SK-N-MC (cell line): ENCODE measurements around the gene RNU1-1.
"Not testable (repeated sequence)": the region's sequence is repeated elsewhere in the genome, so short reads cannot be mapped to it uniquely, and the experiment has no call there.

ENCODE experiments used
- DNase-seq: peaks from one replicate; pipeline ENCODE4 v3.0.0-alpha.2; 2011; ENCODE audit warnings: low read depth, low spot score
- H3K27ac ChIP-seq: fragments of 200-600 bp; sonication (generic); 2 replicates; pipeline ENCODE4 v1.5.1; 2016; ENCODE audit warnings: mixed run types
- H3K36me3 ChIP-seq: fragments of 200-600 bp; sonication (generic); 2 replicates; pipeline ENCODE4 v1.6.1; 2017; ENCODE audit warnings: antibody characterized with exemption, low read length, mixed read lengths; ENCODE audit not compliant: insufficient read depth
- H3K4me3 ChIP-seq: fragments of 200-600 bp; sonication (generic); 2 replicates; pipeline ENCODE4 v1.5.1; 2016
- H3K9ac ChIP-seq: fragments of 200-600 bp; sonication (generic); 2 replicates; pipeline ENCODE4 v1.8.0; 2017; ENCODE audit warnings: mixed run types, mixed read lengths; ENCODE audit not compliant: insufficient read length
- H3K9me3 ChIP-seq: fragments of 200-600 bp; sonication (generic); 2 replicates; pipeline ENCODE4 v1.6.1; 2017; ENCODE audit warnings: low read depth, mild to moderate bottlenecking, antibody characterized with exemption, low read length, moderate library complexity, mixed read lengths
- EZH2 ChIP-seq: fragments of 200-600 bp; sonication (generic); IDR thresholded peaks from one replicate; pipeline ENCODE4 v1.6.1; 2017; ENCODE audit warnings: antibody characterized with exemption
- FOXP2 ChIP-seq: optimal IDR thresholded peaks from 2 replicates; pipeline ENCODE3; 2011; ENCODE audit warnings: mild to moderate bottlenecking, moderate library complexity; ENCODE audit not compliant: insufficient read depth; ENCODE audit errors: extremely low read length, control extremely low read depth
- POLR2AphosphoS5 ChIP-seq: IDR thresholded peaks from 2 replicates; pipeline ENCODE4 v1.6.1; 2012; ENCODE audit warnings: mild to moderate bottlenecking, low read depth, low read length, borderline replicate concordance

The RNU1-1 gene

DNA sequence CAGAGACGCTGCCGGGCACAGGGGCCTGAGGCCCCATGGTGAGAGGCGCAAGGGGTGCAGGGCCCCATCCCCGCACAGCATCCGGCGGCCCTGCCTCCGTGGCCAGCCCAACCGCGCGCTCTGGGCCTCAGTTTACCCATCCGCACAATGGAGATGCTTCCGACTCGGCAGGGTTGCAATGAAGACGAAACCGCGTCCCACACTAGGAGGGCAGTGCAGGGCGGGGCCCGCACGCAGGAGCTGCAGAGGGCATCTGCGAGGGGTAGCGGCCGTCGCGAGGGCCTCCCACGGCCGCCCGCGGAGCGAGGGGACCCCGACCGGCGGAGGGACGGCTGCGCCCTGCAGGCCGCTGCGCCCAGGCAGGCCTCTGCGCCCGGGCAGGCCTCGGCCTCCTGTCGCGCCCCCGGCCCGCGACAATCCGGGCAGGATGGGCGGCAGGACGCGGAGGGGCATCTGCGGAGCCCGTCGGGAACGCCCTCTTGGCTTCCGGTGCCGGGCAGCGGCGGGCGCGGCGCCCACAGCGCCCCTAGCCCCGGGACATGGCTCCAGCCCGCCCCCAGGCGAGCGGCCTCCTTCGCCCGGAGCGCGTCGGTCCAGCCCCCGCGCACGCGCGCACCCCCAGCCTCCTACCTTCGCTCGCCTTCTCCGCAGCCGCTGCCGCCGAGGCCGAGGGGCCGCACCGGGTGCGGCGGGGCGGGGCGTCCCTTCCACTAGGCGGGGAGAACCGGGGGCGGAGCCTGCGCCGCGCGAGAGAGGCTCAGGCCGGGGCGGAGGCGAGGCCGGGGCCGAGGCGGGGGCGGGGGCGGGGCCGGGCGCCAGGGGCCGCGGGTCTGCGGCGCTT is 15.3 kb downstream of the RNU1-1 start:
- DNase-seq = no peak
- peak overlapping the region; percentile 76 for H3K9ac ChIP-seq
- no peaks in the 10 kb centered on the region for H3K9me3 ChIP-seq
- peak overlapping the region; percentile 92 for H3K4me3 ChIP-seq
- TF ChIP-seq POLR2AphosphoS5 (no peak), FOXP2 (no peak), EZH2 (no peak)
- no peaks in the 10 kb centered on the region for H3K36me3 ChIP-seq
- H3K27ac ChIP-seq = no peak overlapping the region; the same call in 1 of the 2 replicates

GRCh38 chr1:16498047-16498446 is 16.0 kb downstream of the RNU1-1 start:
- not testable (repeated sequence) for H3K9ac ChIP-seq, H3K9me3 ChIP-seq, DNase-seq, H3K27ac ChIP-seq, H3K36me3 ChIP-seq
- peak overlapping the region; percentile 92 for H3K4me3 ChIP-seq

- H3K27ac ChIP-seq, H3K4me3 ChIP-seq, H3K36me3 ChIP-seq, H3K9me3 ChIP-seq, H3K9ac ChIP-seq, DNase-seq: not testable (repeated sequence)
These were observed 16.6 kb downstream of the RNU1-1 start for GRCh38 chr1:16497474-16497904.

DNA sequence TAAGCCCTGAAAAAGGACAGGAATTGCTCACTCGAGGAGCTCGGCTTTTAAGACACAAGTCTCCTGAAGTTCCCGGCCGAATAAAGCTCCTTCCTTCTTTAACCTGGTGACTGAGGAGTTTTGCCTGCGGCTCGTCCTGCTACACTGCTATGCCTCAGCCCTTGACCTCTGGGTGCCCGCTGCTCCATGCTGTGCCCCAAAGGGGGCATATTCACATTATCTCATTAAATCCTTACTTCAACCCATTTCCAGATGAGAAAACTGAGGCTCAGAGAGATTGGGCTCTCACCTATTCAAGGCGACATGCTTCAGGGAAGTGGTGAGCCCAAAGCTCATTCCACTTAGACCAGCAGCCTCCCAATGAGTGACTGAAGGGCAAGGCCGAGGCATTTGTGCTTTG is 20.4 kb downstream of the RNU1-1 start:
- not testable (repeated sequence) for H3K9ac ChIP-seq, H3K4me3 ChIP-seq, H3K9me3 ChIP-seq, H3K27ac ChIP-seq, H3K36me3 ChIP-seq, DNase-seq

GRCh38 chr1:16492937-16493336 is 21.1 kb downstream of the RNU1-1 start:
- not testable (repeated sequence) for DNase-seq, H3K9me3 ChIP-seq, H3K36me3 ChIP-seq, H3K9ac ChIP-seq, H3K27ac ChIP-seq, H3K4me3 ChIP-seq

DNA sequence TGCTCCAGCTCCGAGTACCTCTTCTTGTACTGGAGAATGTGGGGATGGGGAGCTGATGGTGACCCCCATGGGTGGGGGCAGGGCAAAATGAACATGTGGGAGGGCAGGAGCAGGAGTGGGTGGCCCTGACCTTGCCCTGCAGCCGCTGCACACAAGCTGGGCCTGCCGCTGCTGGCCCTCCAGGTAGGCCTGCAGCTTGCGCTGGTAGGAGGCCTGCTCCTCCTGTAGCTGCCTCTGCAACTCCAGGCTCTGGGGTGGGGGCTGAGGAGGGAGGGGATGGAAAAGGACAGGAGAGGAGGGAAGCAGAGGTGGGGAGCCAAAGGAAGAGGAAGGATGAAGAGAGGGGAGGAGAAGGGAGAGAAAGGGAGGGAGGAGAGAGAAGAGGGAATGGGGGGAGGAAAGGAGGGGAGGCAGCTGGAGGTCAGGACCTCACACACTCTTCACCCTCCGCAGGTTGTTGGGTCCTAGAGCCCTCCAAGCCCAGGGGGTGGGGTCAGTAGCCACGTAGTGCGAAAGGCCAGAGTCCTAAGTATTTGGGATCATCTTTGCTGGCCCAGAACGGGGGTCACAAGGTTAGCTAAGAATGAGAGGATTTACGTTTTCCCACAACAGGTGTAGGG is 22.9 kb downstream of the RNU1-1 start:
- Histone ChIP-seq H3K9me3 (no peaks in the 10 kb centered on the region), H3K36me3 (no peaks in the 10 kb centered on the region; the same call in 1 of the 2 replicates), H3K9ac (no peak overlapping the region)

DNA sequence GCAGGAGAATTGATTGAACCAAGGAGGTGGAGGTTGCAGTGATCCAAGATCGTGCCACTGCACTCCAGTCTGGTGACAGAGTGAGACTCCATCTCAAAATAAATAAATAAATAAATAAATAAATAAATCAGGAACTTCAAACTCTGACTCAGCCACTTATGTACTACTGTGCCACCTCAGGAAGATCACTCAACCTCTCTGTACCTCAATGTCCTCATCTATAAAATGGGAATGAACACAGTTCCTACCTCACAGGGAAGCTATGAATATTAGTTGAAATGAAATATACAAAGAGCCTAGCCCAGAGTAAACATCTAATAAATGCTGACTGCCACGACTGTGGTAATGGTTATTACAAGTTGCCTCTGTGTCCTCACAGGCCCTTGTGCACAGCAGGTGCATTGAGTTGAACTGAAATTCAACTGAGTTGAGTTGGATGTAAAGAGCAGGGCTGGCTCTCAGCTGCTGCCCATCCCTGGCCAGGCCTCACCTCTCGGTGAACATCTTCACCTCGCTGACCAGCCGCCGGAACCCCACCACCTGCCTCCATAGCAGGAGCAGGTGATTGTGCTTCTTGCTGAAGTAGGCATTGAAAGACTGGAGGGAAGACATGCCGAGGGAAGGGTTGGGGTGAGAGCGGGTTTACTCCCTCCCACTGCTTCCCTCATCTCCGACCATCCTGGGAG is 24.7 kb downstream of the RNU1-1 start:
- not testable (repeated sequence) for H3K9ac ChIP-seq, DNase-seq, H3K36me3 ChIP-seq, H3K4me3 ChIP-seq, H3K27ac ChIP-seq, H3K9me3 ChIP-seq

More for the DNA sequence above, 22.9 kb downstream of the RNU1-1 start:
- Histone ChIP-seq H3K27ac (no peak overlapping the region), H3K4me3 (no peak overlapping the region)
- no peak for DNase-seq
- TF ChIP-seq FOXP2 = no peak

- H3K9ac ChIP-seq, H3K36me3 ChIP-seq, H3K4me3 ChIP-seq, H3K27ac ChIP-seq, H3K9me3 ChIP-seq, DNase-seq: not testable (repeated sequence)
These were observed 27.1 kb downstream of the RNU1-1 start for GRCh38 chr1:16487011-16487410.

DNA sequence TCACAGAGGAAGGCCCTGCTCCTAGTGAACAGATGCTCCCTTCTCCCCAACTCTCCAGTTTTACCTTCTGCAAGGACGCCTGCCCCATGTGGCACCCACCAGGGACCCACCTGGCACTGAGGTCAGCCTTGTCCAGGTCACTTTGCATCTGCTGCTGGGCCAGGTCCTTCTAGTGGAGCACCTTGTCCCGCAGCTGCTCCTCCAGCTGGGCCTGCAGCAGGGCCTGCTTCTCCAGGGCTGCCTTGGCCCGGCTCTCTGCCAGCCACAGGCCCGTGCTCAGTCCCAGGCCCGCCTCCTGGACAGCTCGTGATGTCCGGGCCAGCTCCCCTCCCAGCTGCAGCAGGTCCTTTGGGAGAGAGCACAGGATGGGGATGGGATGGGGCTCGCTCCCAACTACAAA is 27.8 kb downstream of the RNU1-1 start:
- H3K9ac ChIP-seq, H3K9me3 ChIP-seq, H3K4me3 ChIP-seq, H3K27ac ChIP-seq, DNase-seq, H3K36me3 ChIP-seq: not testable (repeated sequence)

DNA sequence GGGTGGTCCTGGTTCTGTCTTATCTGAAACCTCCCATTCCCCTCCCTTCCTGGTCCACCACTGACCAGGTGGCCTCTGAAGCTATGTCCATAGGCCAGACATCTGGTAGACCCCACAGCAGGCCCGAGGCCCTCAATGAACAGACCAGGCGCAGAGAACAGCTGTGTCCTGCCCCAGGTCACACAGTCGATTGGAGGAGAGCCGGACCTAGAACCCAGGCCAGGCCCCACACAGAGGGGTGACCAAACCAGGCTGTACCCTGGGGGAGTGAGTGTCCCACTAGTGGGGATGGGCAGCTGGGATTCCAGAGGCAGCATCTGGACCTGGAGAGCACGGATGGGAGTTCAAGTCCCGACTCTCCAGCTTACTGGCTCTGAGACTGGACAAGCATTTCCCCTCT is 29.2 kb downstream of the RNU1-1 start:
- TF ChIP-seq FOXP2 = no peak
- no peak for TF ChIP-seq POLR2AphosphoS5
- no peak for TF ChIP-seq EZH2
- H3K9me3 ChIP-seq = no peaks in the 10 kb centered on the region
- no peak overlapping the region for H3K4me3 ChIP-seq
- no peak overlapping the region for H3K27ac ChIP-seq
- no peak overlapping the region for H3K9ac ChIP-seq
- H3K36me3 ChIP-seq = no peaks in the 10 kb centered on the region; the same call in 1 of the 2 replicates
- DNase-seq = no peak
